PC-3 (cell line): ENCODE data around the gene EFNA5. TPM values are rescaled to one million over a fixed set of nuclear protein-coding genes. Genes with fewer than 3 reads are reported as not detected.
A peak's percentile ranks its signal among the peaks of the same experiment; 100 is the strongest.

Experiments
- ATAC-seq: fragments of 200-7000 bp; cut with Tn5 transposase; 2 replicates; pipeline ENCODE4 v1.9.1; 2020; ENCODE audit warnings: mild to moderate bottlenecking, moderate library complexity
- BruUV-seq: library from RNA; stranded (reverse); fragments of 400-500 nt; replicated peaks from 2 replicates; lab custom pipeline; 2021; lab: Mats Ljungman, UMichigan
- CTCF ChIA-PET: fragments of 300-600 bp; sonication (Branson Sonifier 250); formaldehyde crosslinking; loops from one replicate; lab custom pipeline; 2022; ENCODE audit warnings: antibody characterized with exemption; lab: Charles Lee
- POLR2A ChIA-PET: fragments of 300-600 bp; sonication (Branson Sonifier 250); formaldehyde crosslinking; loops from one replicate; lab custom pipeline; 2022; ENCODE audit warnings: antibody characterized with exemption; ENCODE audit not compliant: unreplicated experiment; lab: Charles Lee
- DNase-seq: peaks from one replicate; pipeline ENCODE4 v3.0.0-alpha.2; 2015
- H2AFZ ChIP-seq: fragments of 300-600 bp; sonication (generic); 2 replicates; pipeline ENCODE4 v1.6.0; 2016; ENCODE audit warnings: antibody characterized with exemption, low read length
- H3F3A ChIP-seq: fragments of 300-600 bp; sonication (generic); one replicate; pipeline ENCODE4 v1.6.0; 2017; ENCODE audit warnings: antibody characterized with exemption, low read length, control low read depth, mild to moderate bottlenecking; ENCODE audit not compliant: unreplicated experiment
- H3K27ac ChIP-seq: fragments of 300-600 bp; sonication (generic); 2 replicates; pipeline ENCODE4 v1.5.1; 2016; ENCODE audit warnings: mild to moderate bottlenecking, low read length
- H3K27me3 ChIP-seq: fragments of 300-600 bp; sonication (generic); 2 replicates; pipeline ENCODE4 v1.6.1; 2016; ENCODE audit warnings: low read length, mixed read lengths
- H3K36me3 ChIP-seq: fragments of 300-600 bp; sonication (generic); 2 replicates; pipeline ENCODE4 v1.6.1; 2016; ENCODE audit warnings: low read depth, mixed run types, low read length, mixed read lengths
- H3K4me1 ChIP-seq: fragments of 300-600 bp; sonication (generic); 2 replicates; pipeline ENCODE4 v1.5.1; 2016; ENCODE audit warnings: low read length; ENCODE audit not compliant: insufficient read depth
- H3K4me2 ChIP-seq: fragments of 300-600 bp; sonication (generic); 2 replicates; pipeline ENCODE4 v1.6.0; 2016; ENCODE audit warnings: low read length
- H3K4me3 ChIP-seq: fragments of 300-600 bp; sonication (generic); 2 replicates; pipeline ENCODE4 v1.5.1; 2016; ENCODE audit warnings: mild to moderate bottlenecking, low read length, mixed read lengths
- H3K79me2 ChIP-seq: fragments of 300-600 bp; sonication (generic); 2 replicates; pipeline ENCODE4 v1.6.1; 2017; ENCODE audit warnings: low read length, mixed read lengths
- H3K9ac ChIP-seq: fragments of 300-600 bp; sonication (generic); 2 replicates; pipeline ENCODE4 v1.6.0; 2016; ENCODE audit warnings: mild to moderate bottlenecking, low read length
- H3K9me2 ChIP-seq: fragments of 300-600 bp; sonication (generic); replicated peaks from 2 replicates; pipeline ENCODE4 v1.6.1; 2016; ENCODE audit warnings: mixed run types, low read length, mixed read lengths
- H3K9me3 ChIP-seq: fragments of 300-600 bp; sonication (generic); 2 replicates; pipeline ENCODE4 v1.6.1; 2016; ENCODE audit warnings: low read length, mixed read lengths
- H4K20me1 ChIP-seq: fragments of 300-600 bp; sonication (generic); 2 replicates; pipeline ENCODE4 v1.6.1; 2016; ENCODE audit warnings: low read length, mixed read lengths
- CTCF ChIP-seq: fragments of 300-600 bp; sonication (generic); conservative IDR thresholded peaks from 2 replicates; pipeline ENCODE4 v1.5.1; 2017; ENCODE audit warnings: antibody characterized with exemption, low read depth, mild to moderate bottlenecking, low read length
- EZH2 ChIP-seq: fragments of 300-600 bp; sonication (generic); IDR thresholded peaks from one replicate; pipeline ENCODE4 v1.6.1; 2017; ENCODE audit warnings: antibody characterized with exemption, mild to moderate bottlenecking, low read length; ENCODE audit not compliant: unreplicated experiment
- EZH2phosphoT487 ChIP-seq: fragments of 300-600 bp; sonication (generic); IDR thresholded peaks from 2 replicates; pipeline ENCODE4 v1.6.1; 2018; ENCODE audit warnings: mild to moderate bottlenecking, antibody characterized with exemption, low read length, borderline replicate concordance
- intact Hi-C: fragments of 100-400 bp; cut with micrococcal nuclease; formaldehyde crosslinking; loops from 2 replicates; pipeline ENCODE4 v1.9.0; 2023
- total RNA-seq: library from RNA; depleted of rRNA; stranded (reverse); fragments of >200 nt; gene quantifications from 2 replicates; pipeline ENCODE4 v1.2.3, GENCODE V29; 2014

The EFNA5 gene
- total RNA-seq, 1 experiment from 2014 or later: 5.4 TPM

GRCh38 chr5:107717816-107718215 lies 47.1 kb upstream of the EFNA5 start:
- Histone ChIP-seq H3K9me2 (no peaks in the 10 kb centered on the region), H4K20me1 (no peaks in the 10 kb centered on the region), H3K4me3 (no peak overlapping the region), H3K9ac (no peak overlapping the region), H3K4me2 (no peak overlapping the region), H3K36me3 (no peaks in the 10 kb centered on the region), H3K27ac (no peak overlapping the region), H3K79me2 (no peaks in the 10 kb centered on the region), H2AFZ (no peak overlapping the region), H3F3A (no peaks in the 10 kb centered on the region), H3K9me3 (no peaks in the 10 kb centered on the region), H3K27me3 (no peaks in the 10 kb centered on the region), H3K4me1 (no peaks in the 10 kb centered on the region)
- no TSS peak for BruUV-seq
- TF ChIP-seq CTCF (no peak), EZH2 (no peak), EZH2phosphoT487 (no peak)
- POLR2A ChIA-PET: no interaction called here
- DNase-seq: no peak
- CTCF ChIA-PET: no interaction called here
- ATAC-seq: no peak
- intact Hi-C loops: no loop called here

- no peaks in the 10 kb centered on the region for H4K20me1 ChIP-seq
- no peak for ATAC-seq
- TF ChIP-seq CTCF (no peak), EZH2 (no peak), EZH2phosphoT487 (no peak)
- no peaks in the 10 kb centered on the region for H3K27me3 ChIP-seq
- no peaks in the 10 kb centered on the region for H3K79me2 ChIP-seq
- no peak overlapping the region for H3K9ac ChIP-seq
- BruUV-seq: no TSS peak
- no peak overlapping the region for H3K27ac ChIP-seq
- intact Hi-C loops: no loop called here
- no peaks in the 10 kb centered on the region for H3K9me3 ChIP-seq
- H3K4me1 ChIP-seq: no peaks in the 10 kb centered on the region
- CTCF ChIA-PET: no interaction called here
- no peak overlapping the region for H3K4me2 ChIP-seq
- H3F3A ChIP-seq: no peaks in the 10 kb centered on the region
- no peaks in the 10 kb centered on the region for H3K9me2 ChIP-seq
- no peak for DNase-seq
- POLR2A ChIA-PET: no interaction called here
- no peak overlapping the region for H3K4me3 ChIP-seq
- H3K36me3 ChIP-seq: no peaks in the 10 kb centered on the region
- H2AFZ ChIP-seq: no peak overlapping the region
Observed at GRCh38 chr5:107713228-107713627, 42.5 kb upstream of the EFNA5 start.

GRCh38 chr5:107712359-107712870 lies 41.7 kb upstream of the EFNA5 start:
- no peaks in the 10 kb centered on the region for H3K36me3 ChIP-seq

More at GRCh38 chr5:107712359-107712870, 41.7 kb upstream of the EFNA5 start:
- Histone ChIP-seq H3K27me3 (no peaks in the 10 kb centered on the region), H3K79me2 (no peaks in the 10 kb centered on the region), H3K27ac (no peak overlapping the region), H3K9me3 (no peaks in the 10 kb centered on the region), H3K4me3 (no peak overlapping the region), H3F3A (no peaks in the 10 kb centered on the region), H3K4me1 (no peaks in the 10 kb centered on the region), H3K9me2 (no peaks in the 10 kb centered on the region), H3K4me2 (no peak overlapping the region), H3K9ac (no peak overlapping the region), H2AFZ (peak overlapping the region; percentile 23; the same call in 1 of the 2 replicates), H4K20me1 (no peaks in the 10 kb centered on the region)
- DNase-seq (no peak), ATAC-seq (no peak)
- BruUV-seq: no TSS peak
- CTCF ChIA-PET: no interaction called here
- POLR2A ChIA-PET: no interaction called here
- intact Hi-C loops: no loop called here
- TF ChIP-seq EZH2phosphoT487 (no peak), CTCF (no peak), EZH2 (no peak)
